IPS-15b (cell line): ENCODE data around the gene FNDC3B.

ENCODE experiments used
- H3K27me3 ChIP-seq: one replicate; pipeline ENCODE4 v1.6.1; 2013; ENCODE audit warnings: low read length; ENCODE audit not compliant: control insufficient read depth, insufficient read depth
- H3K36me3 ChIP-seq: one replicate; pipeline ENCODE4 v1.6.1; 2013; ENCODE audit warnings: low read length; ENCODE audit not compliant: control insufficient read depth, insufficient read depth
- H3K4me1 ChIP-seq: one replicate; pipeline ENCODE4 v1.6.1; 2013; ENCODE audit warnings: mild to moderate bottlenecking, low read length; ENCODE audit not compliant: control insufficient read depth, insufficient read depth
- H3K4me3 ChIP-seq: one replicate; pipeline ENCODE4 v1.5.1; 2013; ENCODE audit warnings: low read depth, low read length
- H3K9ac ChIP-seq: one replicate; pipeline ENCODE4 v1.6.1; 2013; ENCODE audit warnings: low read depth, mild to moderate bottlenecking, low read length
- H3K9me3 ChIP-seq: one replicate; pipeline ENCODE4 v1.6.1; 2013; ENCODE audit warnings: mild to moderate bottlenecking, low read length; ENCODE audit not compliant: control insufficient read depth, insufficient read depth

The FNDC3B gene

DNA sequence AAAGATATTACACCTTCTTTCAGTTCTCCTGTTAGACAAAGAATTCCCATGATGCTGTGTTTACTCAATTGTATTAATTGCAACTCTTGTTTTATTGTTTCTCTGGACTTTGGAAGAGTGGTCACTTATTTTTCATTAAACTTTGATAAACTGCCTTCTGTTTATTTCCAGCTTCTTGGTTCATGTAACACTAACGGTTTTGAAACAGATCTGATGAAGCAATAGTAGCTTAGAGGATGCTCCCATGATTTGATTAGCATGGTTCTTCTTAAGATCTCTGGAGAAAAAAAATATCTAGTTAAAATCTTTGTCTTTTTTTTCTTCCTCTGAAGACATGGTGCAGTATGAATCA lies 90.1 kb downstream of the FNDC3B start:
- Histone ChIP-seq H3K4me3 (no peak overlapping the region), H3K9ac (no peak overlapping the region), H3K9me3 (no peaks in the 10 kb centered on the region), H3K27me3 (no peaks in the 10 kb centered on the region), H3K36me3 (no peaks in the 10 kb centered on the region), H3K4me1 (peaks cover 15% of the 10 kb centered on the region)

- Histone ChIP-seq H3K9me3 (no peaks in the 10 kb centered on the region), H3K4me3 (no peak overlapping the region), H3K4me1 (peaks cover 15% of the 10 kb centered on the region), H3K27me3 (no peaks in the 10 kb centered on the region), H3K9ac (no peak overlapping the region), H3K36me3 (no peaks in the 10 kb centered on the region)
Observed at GRCh38 chr3:172129850-172130716, 90.7 kb downstream of the FNDC3B start.

GRCh38 chr3:172130717-172131050 lies 91.3 kb downstream of the FNDC3B start:
- H3K27me3 ChIP-seq: no peaks in the 10 kb centered on the region
- H3K9me3 ChIP-seq: no peaks in the 10 kb centered on the region
- H3K36me3 ChIP-seq: no peaks in the 10 kb centered on the region
- H3K4me3 ChIP-seq: no peak overlapping the region
- no peak overlapping the region for H3K9ac ChIP-seq
- peaks cover 20% of the 10 kb centered on the region for H3K4me1 ChIP-seq

DNA sequence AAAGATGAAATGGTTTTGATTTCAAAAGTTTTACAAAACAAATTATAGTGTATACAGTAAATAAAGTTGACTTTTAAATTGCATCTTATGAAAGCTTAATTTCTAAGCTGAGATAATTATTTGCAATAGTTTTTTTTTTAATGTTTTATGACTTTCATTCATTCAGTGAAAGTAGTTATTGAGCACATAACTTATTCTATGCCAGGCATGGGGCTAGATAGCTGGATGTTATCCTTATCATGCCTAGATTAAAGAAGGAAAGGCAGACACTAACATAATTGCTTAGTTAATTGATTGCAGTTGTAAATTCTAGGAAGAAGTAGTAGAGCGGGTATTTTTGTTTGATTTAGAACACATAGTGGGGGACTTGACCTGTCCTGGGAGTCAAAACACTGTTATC lies 92.4 kb downstream of the FNDC3B start:
- Histone ChIP-seq H3K4me3 (no peak overlapping the region), H3K9me3 (no peaks in the 10 kb centered on the region), H3K27me3 (no peaks in the 10 kb centered on the region), H3K36me3 (no peaks in the 10 kb centered on the region), H3K9ac (no peak overlapping the region), H3K4me1 (peaks cover 19% of the 10 kb centered on the region)

DNA sequence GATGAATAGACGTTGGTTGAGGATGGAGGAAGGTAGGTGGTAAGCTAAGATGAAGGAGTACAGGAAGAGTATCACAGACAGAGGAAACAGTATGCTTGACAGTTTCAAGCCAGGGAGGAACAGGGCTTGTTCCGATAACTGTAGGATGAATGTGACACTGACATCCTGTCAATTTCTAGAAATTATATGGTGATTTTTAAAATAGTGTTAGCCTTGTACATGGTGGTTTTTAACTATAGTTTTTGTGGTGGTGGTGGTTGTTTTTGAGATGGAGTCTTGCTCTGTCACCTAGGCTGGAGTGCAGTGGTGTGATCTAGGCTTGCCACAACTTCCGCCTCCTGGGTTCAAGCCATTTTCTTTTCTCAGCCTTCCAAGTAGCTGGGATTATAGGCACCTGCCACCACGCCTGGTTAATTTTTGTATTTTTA lies 92.8 kb downstream of the FNDC3B start:
- Histone ChIP-seq H3K9me3 (no peaks in the 10 kb centered on the region), H3K36me3 (no peaks in the 10 kb centered on the region), H3K27me3 (no peaks in the 10 kb centered on the region), H3K9ac (no peak overlapping the region), H3K4me1 (peaks cover 21% of the 10 kb centered on the region), H3K4me3 (no peak overlapping the region)

DNA sequence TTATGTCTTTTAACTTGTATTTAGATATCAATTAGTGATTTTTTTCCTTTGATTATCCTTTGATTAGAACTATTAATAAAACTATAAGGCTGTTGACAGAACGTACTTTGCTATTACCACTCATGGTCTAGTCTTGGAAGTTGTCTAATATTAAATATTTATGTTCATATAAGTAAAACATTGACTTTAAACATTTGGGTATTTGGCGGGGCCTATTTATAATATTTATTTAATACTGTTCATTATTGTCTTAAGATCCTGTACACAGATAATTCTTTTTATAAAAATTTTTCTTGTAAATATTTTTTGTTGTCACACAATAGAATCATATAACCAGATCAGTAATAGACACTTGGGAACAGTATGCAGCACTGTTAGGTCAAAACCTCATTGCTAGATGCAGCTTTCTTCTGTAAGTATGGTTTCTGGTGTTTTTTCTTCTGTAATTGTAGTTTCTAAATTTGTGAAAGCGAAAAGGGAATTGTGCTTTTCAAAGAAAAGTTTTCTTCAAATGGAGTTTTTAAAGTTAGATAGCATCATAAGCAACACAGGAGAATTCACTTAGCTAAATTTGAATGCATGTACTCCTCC lies 93.4 kb downstream of the FNDC3B start:
- Histone ChIP-seq H3K36me3 (no peaks in the 10 kb centered on the region), H3K4me1 (peaks cover 24% of the 10 kb centered on the region), H3K4me3 (no peak overlapping the region), H3K9me3 (no peaks in the 10 kb centered on the region), H3K9ac (no peak overlapping the region), H3K27me3 (no peaks in the 10 kb centered on the region)

DNA sequence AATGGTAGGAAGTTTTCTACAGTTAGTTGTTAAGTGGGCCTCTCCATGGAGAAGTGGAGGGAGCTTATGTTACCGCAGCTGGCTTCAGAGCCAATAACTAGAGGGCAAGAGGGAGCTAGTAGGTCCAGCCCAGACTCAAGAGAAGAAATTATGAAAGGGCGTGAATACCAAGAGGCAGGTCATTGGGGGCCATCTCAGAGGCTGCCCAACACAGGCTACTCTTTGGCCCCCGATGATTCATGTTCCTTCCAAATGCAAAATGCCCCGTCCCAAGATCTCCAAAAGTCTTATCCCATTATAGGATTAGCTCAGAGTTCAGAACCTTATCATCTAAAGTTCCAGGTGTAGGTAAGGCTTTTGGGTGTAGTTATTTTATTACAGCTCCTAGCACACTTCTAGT lies 94.5 kb downstream of the FNDC3B start:
- Histone ChIP-seq H3K9me3 (no peaks in the 10 kb centered on the region), H3K36me3 (no peaks in the 10 kb centered on the region), H3K4me1 (peaks cover 35% of the 10 kb centered on the region), H3K27me3 (no peaks in the 10 kb centered on the region), H3K4me3 (no peak overlapping the region), H3K9ac (no peak overlapping the region)

GRCh38 chr3:172134352-172134751 lies 95.0 kb downstream of the FNDC3B start:
- H3K36me3 ChIP-seq: no peaks in the 10 kb centered on the region
- H3K4me3 ChIP-seq: no peak overlapping the region
- peaks cover 40% of the 10 kb centered on the region for H3K4me1 ChIP-seq
- no peak overlapping the region for H3K9ac ChIP-seq
- H3K27me3 ChIP-seq: no peaks in the 10 kb centered on the region
- no peaks in the 10 kb centered on the region for H3K9me3 ChIP-seq

DNA sequence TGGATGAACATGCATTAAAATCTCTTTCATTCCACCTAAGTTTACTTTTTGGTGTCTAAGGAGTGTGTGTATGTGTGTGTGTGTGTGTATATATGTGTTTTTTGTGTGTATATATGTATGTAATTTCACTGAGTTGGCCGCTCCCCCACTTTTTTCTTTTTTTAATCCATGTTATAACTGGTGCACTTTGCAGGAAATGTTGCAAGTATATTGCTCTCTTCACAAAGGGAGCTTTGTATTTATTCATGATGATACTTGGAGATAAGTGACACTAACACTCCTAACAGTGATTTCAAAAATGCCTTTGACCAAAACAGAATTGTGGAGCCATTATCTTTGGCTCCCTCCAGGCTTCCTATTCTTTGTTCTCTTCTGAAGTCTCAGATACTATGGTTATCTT lies 95.8 kb downstream of the FNDC3B start:
- Histone ChIP-seq H3K9me3 (no peaks in the 10 kb centered on the region), H3K9ac (no peak overlapping the region), H3K36me3 (no peaks in the 10 kb centered on the region), H3K27me3 (no peaks in the 10 kb centered on the region), H3K4me1 (peaks cover 47% of the 10 kb centered on the region), H3K4me3 (no peak overlapping the region)

DNA sequence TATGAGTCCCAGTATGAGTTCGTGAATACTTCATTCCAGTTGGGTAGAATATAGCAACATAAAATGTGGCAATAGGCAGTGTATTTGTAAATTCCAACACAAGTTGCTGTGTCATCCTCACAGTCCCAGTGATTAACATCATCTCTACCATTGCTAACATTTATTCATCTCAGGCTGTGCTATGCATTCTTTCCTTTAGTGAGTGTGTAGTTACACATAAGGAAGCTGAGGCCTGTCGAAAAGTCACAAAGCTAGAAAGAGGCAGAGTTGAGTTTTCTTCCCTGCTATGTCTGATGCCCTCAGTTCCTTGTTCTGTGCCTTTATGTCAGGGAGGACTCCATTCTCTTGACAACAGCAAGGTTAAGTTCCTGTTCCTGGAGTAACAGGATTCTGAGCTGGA lies 96.4 kb downstream of the FNDC3B start:
- Histone ChIP-seq H3K4me1 (peaks cover 50% of the 10 kb centered on the region), H3K4me3 (no peak overlapping the region), H3K9me3 (no peaks in the 10 kb centered on the region)

GRCh38 chr3:172136330-172136729 lies 97.0 kb downstream of the FNDC3B start:
- no peaks in the 10 kb centered on the region for H3K36me3 ChIP-seq
- no peak overlapping the region for H3K4me3 ChIP-seq
- H3K4me1 ChIP-seq: peaks cover 52% of the 10 kb centered on the region

More for the DNA sequence above, 96.4 kb downstream of the FNDC3B start:
- no peaks in the 10 kb centered on the region for H3K27me3 ChIP-seq
- H3K9ac ChIP-seq: no peak overlapping the region
- H3K36me3 ChIP-seq: no peaks in the 10 kb centered on the region

More at GRCh38 chr3:172136330-172136729, 97.0 kb downstream of the FNDC3B start:
- Histone ChIP-seq H3K9me3 (no peaks in the 10 kb centered on the region), H3K27me3 (no peaks in the 10 kb centered on the region), H3K9ac (no peak overlapping the region)
